Fibroblast of lung (primary cell): ENCODE measurements around the gene LGR6.

ENCODE experiments used
- EZH2 ChIP-seq: IDR thresholded peaks from 2 replicates; pipeline ENCODE4 v1.5.1; 2012; ENCODE audit warnings: low read length, control low read depth, mild to moderate bottlenecking; ENCODE audit errors: missing control alignments
- TF ChIP-seq, protein P1 (sequence below), 2 donors: IDR thresholded peaks in 1 of 2; conservative IDR thresholded peaks in 1 of 2; 1 replicate in 1 of 2; 2 replicates in 1 of 2; pipeline ENCODE4 v1.5.1; 2011 to 2012; ENCODE audit warnings: low read length in 2 of 2, control low read depth in 1 of 2, inconsistent platforms in 1 of 2, low read depth in 1 of 2, mild to moderate bottlenecking in 1 of 2

- TF ChIP-seq, protein P1, sequence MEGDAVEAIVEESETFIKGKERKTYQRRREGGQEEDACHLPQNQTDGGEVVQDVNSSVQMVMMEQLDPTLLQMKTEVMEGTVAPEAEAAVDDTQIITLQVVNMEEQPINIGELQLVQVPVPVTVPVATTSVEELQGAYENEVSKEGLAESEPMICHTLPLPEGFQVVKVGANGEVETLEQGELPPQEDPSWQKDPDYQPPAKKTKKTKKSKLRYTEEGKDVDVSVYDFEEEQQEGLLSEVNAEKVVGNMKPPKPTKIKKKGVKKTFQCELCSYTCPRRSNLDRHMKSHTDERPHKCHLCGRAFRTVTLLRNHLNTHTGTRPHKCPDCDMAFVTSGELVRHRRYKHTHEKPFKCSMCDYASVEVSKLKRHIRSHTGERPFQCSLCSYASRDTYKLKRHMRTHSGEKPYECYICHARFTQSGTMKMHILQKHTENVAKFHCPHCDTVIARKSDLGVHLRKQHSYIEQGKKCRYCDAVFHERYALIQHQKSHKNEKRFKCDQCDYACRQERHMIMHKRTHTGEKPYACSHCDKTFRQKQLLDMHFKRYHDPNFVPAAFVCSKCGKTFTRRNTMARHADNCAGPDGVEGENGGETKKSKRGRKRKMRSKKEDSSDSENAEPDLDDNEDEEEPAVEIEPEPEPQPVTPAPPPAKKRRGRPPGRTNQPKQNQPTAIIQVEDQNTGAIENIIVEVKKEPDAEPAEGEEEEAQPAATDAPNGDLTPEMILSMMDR (conservative IDR thresholded peaks at IDR 0.05 in 1 of 2, IDR thresholded peaks at IDR 0.05 in 1 of 2; ENCODE audit: low read depth in 1 of 2, low read length in 2 of 2), result no peak
- TF ChIP-seq EZH2, result no peak
These were observed 124.6 kb downstream of the LGR6 start for GRCh38 chr1:202317941-202318925.
